ENCODE measurements around the gene PRSS35.

PRSS35 gene

GRCh38 chr6:83467620-83468036 lies 44.7 kb upstream of the PRSS35 start:
- TF ChIP-seq EZH2phosphoT487 (IDR thresholded peaks at IDR 0.05; ENCODE audit: low read depth), result no peak
- TF ChIP-seq CTCF (IDR thresholded peaks at IDR 0.05; ENCODE audit: low read depth, low read length), result no peak
- Histone ChIP-seq H3K36me3 (replicated peaks; ENCODE audit: low read depth, low read length) (no peaks in the 10 kb centered on the region), H3K9ac (ENCODE audit: low read length) (no peak overlapping the region), H3K9me3 (ENCODE audit: insufficient read depth, low read length) (no peaks in the 10 kb centered on the region), H3K4me3 (ENCODE audit: low read length) (no peak overlapping the region), H3K27ac (ENCODE audit: low read length) (no peak overlapping the region), H3K4me2 (ENCODE audit: low read length) (no peak overlapping the region), H3K27me3 (ENCODE audit: low read depth, low read length) (no peaks in the 10 kb centered on the region), H3K79me2 (ENCODE audit: low read length) (no peaks in the 10 kb centered on the region), H4K20me1 (ENCODE audit: insufficient read depth, low read length) (no peaks in the 10 kb centered on the region), H3K4me1 (ENCODE audit: low read length) (no peaks in the 10 kb centered on the region), H2AFZ (ENCODE audit: low read depth, low read length) (no peak overlapping the region; the same call in 1 of the 2 replicates)

- no peak overlapping the region for H3K4me2 ChIP-seq (ENCODE audit: low read length)
- H3K79me2 ChIP-seq (ENCODE audit: low read length), result no peaks in the 10 kb centered on the region
- H3K36me3 ChIP-seq (replicated peaks; ENCODE audit: low read depth, low read length), result no peaks in the 10 kb centered on the region
- no peak overlapping the region for H3K9ac ChIP-seq (ENCODE audit: low read length)
- no peak overlapping the region for H3K27ac ChIP-seq (ENCODE audit: low read length)
- no peaks in the 10 kb centered on the region for H4K20me1 ChIP-seq (ENCODE audit: insufficient read depth, low read length)
- H2AFZ ChIP-seq (ENCODE audit: low read depth, low read length), result no peak overlapping the region
- no peaks in the 10 kb centered on the region for H3K4me1 ChIP-seq (ENCODE audit: low read length)
- no peaks in the 10 kb centered on the region for H3K9me3 ChIP-seq (ENCODE audit: insufficient read depth, low read length)
- H3K4me3 ChIP-seq (ENCODE audit: low read length), result no peak overlapping the region
- TF ChIP-seq EZH2phosphoT487 (IDR thresholded peaks at IDR 0.05; ENCODE audit: low read depth) (no peak), CTCF (IDR thresholded peaks at IDR 0.05; ENCODE audit: low read depth, low read length) (no peak)
- no peaks in the 10 kb centered on the region for H3K27me3 ChIP-seq (ENCODE audit: low read depth, low read length)
These were observed 42.3 kb upstream of the PRSS35 start for GRCh38 chr6:83470001-83470400.

GRCh38 chr6:83470587-83470986 lies 41.7 kb upstream of the PRSS35 start:
- H3K27me3 ChIP-seq (ENCODE audit: low read depth, low read length), result no peaks in the 10 kb centered on the region
- H3K4me2 ChIP-seq (ENCODE audit: low read length), result no peak overlapping the region
- H3K4me1 ChIP-seq (ENCODE audit: low read length), result no peaks in the 10 kb centered on the region
- no peak overlapping the region for H3K9ac ChIP-seq (ENCODE audit: low read length)
- no peak overlapping the region for H3K27ac ChIP-seq (ENCODE audit: low read length)
- no peaks in the 10 kb centered on the region for H3K9me3 ChIP-seq (ENCODE audit: insufficient read depth, low read length)
- H4K20me1 ChIP-seq (ENCODE audit: insufficient read depth, low read length), result no peaks in the 10 kb centered on the region
- no peak overlapping the region for H3K4me3 ChIP-seq (ENCODE audit: low read length)
- no peaks in the 10 kb centered on the region for H3K79me2 ChIP-seq (ENCODE audit: low read length)
- no peaks in the 10 kb centered on the region for H3K36me3 ChIP-seq (replicated peaks; ENCODE audit: low read depth, low read length)
- TF ChIP-seq CTCF (IDR thresholded peaks at IDR 0.05; ENCODE audit: low read depth, low read length) (no peak), EZH2phosphoT487 (IDR thresholded peaks at IDR 0.05; ENCODE audit: low read depth) (no peak)
- no peak overlapping the region for H2AFZ ChIP-seq (ENCODE audit: low read depth, low read length)

- Histone ChIP-seq H3K36me3 (replicated peaks; ENCODE audit: low read depth, low read length) (no peaks in the 10 kb centered on the region), H3K4me1 (ENCODE audit: low read length) (no peaks in the 10 kb centered on the region), H3K9me3 (ENCODE audit: insufficient read depth, low read length) (no peaks in the 10 kb centered on the region), H3K4me2 (ENCODE audit: low read length) (no peak overlapping the region), H3K9ac (ENCODE audit: low read length) (no peak overlapping the region), H3K4me3 (ENCODE audit: low read length) (no peak overlapping the region), H4K20me1 (ENCODE audit: insufficient read depth, low read length) (no peaks in the 10 kb centered on the region), H2AFZ (ENCODE audit: low read depth, low read length) (no peak overlapping the region), H3K27me3 (ENCODE audit: low read depth, low read length) (no peaks in the 10 kb centered on the region), H3K27ac (ENCODE audit: low read length) (no peak overlapping the region), H3K79me2 (ENCODE audit: low read length) (no peaks in the 10 kb centered on the region)
- TF ChIP-seq EZH2phosphoT487 (IDR thresholded peaks at IDR 0.05; ENCODE audit: low read depth) (no peak), CTCF (IDR thresholded peaks at IDR 0.05; ENCODE audit: low read depth, low read length) (no peak)
These were observed 39.6 kb upstream of the PRSS35 start for GRCh38 chr6:83472767-83473166.

Data from OCI-LY3 (cell line).